Activated CD4-positive, alpha-beta T cell treated with anti-CD3 and anti-CD28 coated beads, Interleukin-2, amount 50 U/mL, for 1 hour (primary cell): ENCODE results near the gene ALDOC.

Experiments
- DNase-seq: peaks from one replicate; pipeline ENCODE4 v3.0.0-alpha.2; 2020

ALDOC gene

GRCh38 chr17:28551421-28552175, 25.1 kb downstream of the ALDOC start:
- DNase-seq = no peak

- no peak for DNase-seq
These were observed 25.8 kb downstream of the ALDOC start for GRCh38 chr17:28550858-28551257.

GRCh38 chr17:28549236-28550132, 27.2 kb downstream of the ALDOC start:
- DNase-seq = peak; percentile 58

GRCh38 chr17:28548417-28549130, 28.1 kb downstream of the ALDOC start:
- DNase-seq = no peak

GRCh38 chr17:28547623-28548416, 28.9 kb downstream of the ALDOC start:
- peak; percentile 51 for DNase-seq

- DNase-seq = no peak
These were observed 29.5 kb downstream of the ALDOC start for GRCh38 chr17:28547096-28547622.

GRCh38 chr17:28545787-28546415, 30.8 kb downstream of the ALDOC start:
- DNase-seq = no peak

GRCh38 chr17:28545141-28545503, 31.6 kb downstream of the ALDOC start:
- DNase-seq = no peak

GRCh38 chr17:28544402-28545140, 32.1 kb downstream of the ALDOC start:
- DNase-seq = no peak

GRCh38 chr17:28541439-28541838, 35.3 kb downstream of the ALDOC start:
- no peak for DNase-seq

- DNase-seq = no peak
These were observed 36.5 kb downstream of the ALDOC start for GRCh38 chr17:28540231-28540630.

- DNase-seq = no peak
These were observed 38.3 kb downstream of the ALDOC start for GRCh38 chr17:28538296-28538895.

GRCh38 chr17:28537219-28537610, 39.5 kb downstream of the ALDOC start:
- DNase-seq = no peak

GRCh38 chr17:28536532-28537218, 40.0 kb downstream of the ALDOC start:
- DNase-seq = no peak

- no peak for DNase-seq
These were observed 41.8 kb downstream of the ALDOC start for GRCh38 chr17:28534740-28535375.

- no peak for DNase-seq
These were observed 43.4 kb downstream of the ALDOC start for GRCh38 chr17:28533091-28533807.

- DNase-seq = no peak
These were observed 44.4 kb downstream of the ALDOC start for GRCh38 chr17:28532050-28532960.

- no peak for DNase-seq
These were observed 45.8 kb downstream of the ALDOC start for GRCh38 chr17:28530926-28531325.
